ELR (cell line): ENCODE measurements around the gene UBE2G1.
"Not testable (repeated sequence)": the region's sequence is repeated elsewhere in the genome, so short reads cannot be mapped to it uniquely, and the experiment has no call there.

ENCODE experiments used
- DNase-seq: peaks from one replicate; pipeline ENCODE4 v3.0.0-alpha.2; 2015; ENCODE audit warnings: low read depth

UBE2G1 gene

GRCh38 chr17:4301066-4301465 is 65.4 kb downstream of the UBE2G1 start:
- DNase-seq: no peak

- DNase-seq: peak; percentile 55
Measured at GRCh38 chr17:4297351-4297750, 69.1 kb downstream of the UBE2G1 start.

DNA sequence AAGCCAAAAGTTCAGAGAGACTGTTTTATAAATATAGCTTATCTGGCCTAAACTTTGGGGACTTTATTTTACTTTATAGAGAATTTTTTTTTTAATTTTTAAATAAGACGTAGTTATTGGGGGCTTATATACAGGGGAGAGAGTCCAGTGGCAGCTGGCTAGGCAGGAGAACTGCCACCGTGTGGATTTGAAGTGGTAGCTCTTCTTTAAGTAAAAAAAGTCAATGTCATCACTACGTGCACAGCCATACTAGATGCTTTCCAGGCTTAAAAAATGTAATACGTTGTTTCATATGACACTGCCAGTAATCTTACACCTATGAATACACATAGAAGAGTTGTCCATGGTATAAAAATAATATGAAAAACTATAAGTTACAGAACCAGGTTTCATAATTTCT is 70.8 kb downstream of the UBE2G1 start:
- DNase-seq: no peak

DNA sequence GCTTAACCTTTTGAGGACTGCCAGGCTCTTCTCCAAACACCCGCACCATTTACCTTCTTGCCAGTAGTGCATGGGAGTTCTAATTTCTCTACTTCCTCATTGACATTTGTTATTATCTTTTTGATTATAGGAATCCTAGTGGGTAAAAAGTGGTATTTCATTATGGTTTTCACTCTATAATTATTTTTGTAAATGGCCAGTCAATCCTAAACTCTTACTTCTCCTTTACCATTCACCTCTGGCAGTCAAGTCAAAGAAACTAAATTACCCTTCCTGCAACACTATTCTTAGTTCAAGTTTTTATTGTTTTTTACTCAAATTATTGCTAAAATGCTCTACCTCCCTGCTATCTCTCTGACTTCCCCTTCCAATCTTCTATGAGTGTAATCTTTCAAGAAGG is 72.9 kb downstream of the UBE2G1 start:
- no peak for DNase-seq

GRCh38 chr17:4287710-4288109 is 78.8 kb downstream of the UBE2G1 start:
- no peak for DNase-seq

- no peak for DNase-seq
Measured at GRCh38 chr17:4276514-4276913, 90.0 kb downstream of the UBE2G1 start.

GRCh38 chr17:4272972-4273368 is 93.5 kb downstream of the UBE2G1 start:
- DNase-seq: no peak

- no peak for DNase-seq
Measured at GRCh38 chr17:4272213-4272971, 94.1 kb downstream of the UBE2G1 start.

GRCh38 chr17:4270736-4271135 is 95.7 kb downstream of the UBE2G1 start:
- no peak for DNase-seq

DNA sequence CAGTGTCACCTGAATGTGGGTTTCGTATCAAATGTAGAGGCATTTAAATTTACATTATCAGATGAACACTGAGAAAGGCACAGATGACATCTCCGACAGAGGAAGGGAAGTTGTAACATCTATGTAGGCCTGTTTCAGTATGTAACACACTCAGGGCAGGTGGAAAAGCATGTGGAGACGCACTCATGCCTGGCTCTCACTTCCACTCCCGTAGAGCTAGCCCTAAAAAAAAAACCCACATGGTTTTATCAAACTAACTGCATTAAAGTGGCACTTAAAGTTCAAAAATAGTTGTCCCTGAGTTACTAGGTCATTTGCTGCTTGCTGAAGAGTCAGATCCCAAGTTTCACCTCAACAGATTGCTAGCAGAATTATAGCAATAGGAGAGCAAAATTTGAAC is 96.6 kb downstream of the UBE2G1 start:
- DNase-seq: no peak

GRCh38 chr17:4267402-4267801 is 99.1 kb downstream of the UBE2G1 start:
- no peak for DNase-seq

GRCh38 chr17:4266550-4266949 is 99.9 kb downstream of the UBE2G1 start:
- no peak for DNase-seq

DNA sequence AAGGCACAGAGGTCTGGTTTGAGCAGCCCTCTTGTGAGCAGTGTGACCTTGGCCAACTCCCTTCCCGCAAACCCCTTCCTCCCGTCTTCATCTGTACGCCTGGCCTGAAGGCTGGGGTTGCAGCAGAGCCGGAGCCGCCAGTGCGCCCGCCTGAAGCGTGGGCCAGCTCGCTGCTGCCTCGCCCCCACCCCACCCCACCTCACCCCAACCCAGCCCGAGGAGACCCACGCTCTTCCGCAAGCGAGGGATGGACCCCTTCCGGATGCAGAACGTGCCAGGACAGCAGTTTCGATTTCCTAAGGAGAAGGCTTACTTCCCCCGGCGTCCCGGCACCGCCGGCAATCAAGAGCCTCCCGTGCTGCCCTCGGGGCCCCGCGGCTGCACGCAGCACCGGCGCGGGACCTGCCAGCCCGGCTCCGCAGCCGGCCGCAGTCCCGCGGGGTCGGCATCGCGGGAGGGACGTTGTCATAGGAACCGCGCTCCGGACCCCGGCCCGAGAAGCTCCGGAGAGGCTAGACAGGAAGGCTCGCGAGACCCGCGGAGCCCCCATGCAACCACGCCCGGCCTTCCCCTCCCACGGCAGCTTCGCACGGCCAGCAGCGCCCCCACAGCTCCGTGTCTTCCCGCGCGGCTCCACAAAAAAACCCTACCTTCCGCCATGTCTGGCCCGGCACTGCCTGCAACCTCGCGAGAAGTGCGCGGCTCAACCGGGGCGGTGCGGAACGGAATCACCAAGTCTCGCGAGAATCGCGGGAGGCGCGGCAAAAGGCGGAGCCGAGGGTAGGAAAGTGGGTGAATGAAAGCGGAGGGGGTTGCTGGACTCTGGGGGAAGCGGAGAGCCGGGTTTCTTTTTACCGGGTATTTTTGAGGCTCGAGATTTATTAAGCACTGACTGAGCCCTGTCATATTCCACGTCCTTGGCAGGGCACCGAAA is 102.9 kb downstream of the UBE2G1 start, which contains the start of gene ANKFY1:
Gene ANKFY1 (minus strand): TSS at position 698 of the 934 bp plus-strand sequence. CDS start 38 bp downstream, at position 660.
- DNase-seq: peak; percentile 97

GRCh38 chr17:4262703-4263102 is 103.8 kb downstream of the UBE2G1 start:
- no peak for DNase-seq

- DNase-seq: no peak
Measured at GRCh38 chr17:4261452-4261851, 105.0 kb downstream of the UBE2G1 start.

- no peak for DNase-seq
Measured at GRCh38 chr17:4258867-4259266, 107.6 kb downstream of the UBE2G1 start.

- peak; percentile 51 for DNase-seq
Measured at GRCh38 chr17:4256952-4257351, 109.5 kb downstream of the UBE2G1 start.

DNA sequence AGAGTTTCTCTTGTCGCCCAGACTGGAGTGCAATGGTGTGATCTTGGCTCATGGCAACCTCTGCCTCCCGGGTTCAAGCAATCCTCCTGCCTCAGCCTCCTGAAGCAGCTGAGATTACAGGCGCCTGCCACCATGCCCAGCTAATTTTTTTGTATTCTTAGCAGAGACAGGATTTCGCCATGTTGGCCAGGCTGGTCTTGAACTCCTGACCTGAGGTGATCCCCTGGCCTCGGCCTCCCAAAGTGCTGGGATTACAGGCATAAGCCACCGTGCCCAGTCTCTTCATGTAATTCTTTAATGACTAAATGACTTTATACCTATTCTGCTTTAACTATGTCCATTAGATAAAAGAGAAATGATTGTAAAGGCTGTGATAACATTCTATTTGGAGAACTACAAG is 111.2 kb downstream of the UBE2G1 start:
- not testable (repeated sequence) for DNase-seq

- no peak for DNase-seq
Measured at GRCh38 chr17:4250887-4251286, 115.6 kb downstream of the UBE2G1 start.

DNA sequence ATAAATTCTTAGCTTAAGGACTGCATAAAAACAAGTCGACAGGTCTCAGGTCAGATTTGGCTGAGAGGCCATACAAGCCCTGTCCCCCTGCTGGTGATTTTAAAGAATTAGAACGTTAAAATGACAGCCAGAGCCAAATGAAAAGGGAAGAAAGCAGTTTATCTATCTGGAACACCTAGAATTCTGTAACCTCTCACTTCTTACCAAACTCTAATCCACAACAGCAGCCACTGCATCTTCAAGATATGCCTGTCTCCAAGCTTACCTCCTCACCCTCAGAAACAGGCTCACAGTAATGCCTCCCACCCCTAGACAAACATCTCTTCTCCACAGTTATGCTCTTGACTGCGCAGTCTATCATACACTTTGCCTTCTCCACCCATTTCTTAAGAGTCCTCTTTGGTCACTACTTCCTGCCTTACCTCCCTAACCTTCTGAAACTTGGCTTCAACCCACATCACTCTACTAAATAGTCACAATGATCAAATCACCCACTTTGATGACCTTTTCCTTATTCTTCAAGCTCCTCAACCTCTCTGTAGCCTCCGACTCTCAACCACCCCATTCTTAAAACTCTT is 116.9 kb downstream of the UBE2G1 start:
- DNase-seq: peak; percentile 70

- DNase-seq: no peak
Measured at GRCh38 chr17:4248504-4249277, 117.8 kb downstream of the UBE2G1 start.

DNA sequence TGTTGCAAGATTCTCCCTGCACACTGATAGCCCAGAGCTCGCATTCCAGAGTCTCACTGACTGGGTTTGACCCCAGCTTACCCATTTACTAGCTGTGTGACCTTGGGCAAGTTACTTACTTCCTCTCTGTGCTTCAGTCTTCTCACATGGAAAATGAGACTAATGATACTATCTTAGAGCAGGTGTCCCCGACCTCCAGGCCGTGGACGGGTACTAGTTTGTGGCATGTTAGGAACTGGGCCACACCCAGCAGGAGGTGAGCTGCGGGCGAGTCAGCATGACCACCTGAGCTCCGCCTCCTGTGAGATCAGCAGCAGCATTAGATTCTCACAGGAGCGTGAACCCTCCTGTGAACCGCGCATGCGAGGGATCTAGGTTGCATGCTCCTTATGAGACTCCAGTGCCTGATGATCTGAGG is 118.5 kb downstream of the UBE2G1 start:
- no peak for DNase-seq
